ENCODE measurements around the gene DLGAP1. TPM values are rescaled to one million over a fixed set of nuclear protein-coding genes. Genes with fewer than 3 reads are reported as not detected.

The DLGAP1 gene
- total and polyA plus RNA-seq, 2 of the 8 experiments (the other 6 are each of a cell fraction or from before 2014, with no cell fraction given): 11.8 to 16.9 TPM

GRCh38 chr18:3706279-3707097 lies 748.6 kb downstream of the DLGAP1 start (continued):
- no peak for TF ChIP-seq ATF3 (IDR thresholded peaks at IDR 0.05; ENCODE audit: insufficient read depth, low read depth, low read length)
- no peak for TF ChIP-seq HDAC2 (IDR thresholded peaks at IDR 0.05; ENCODE audit: borderline replicate concordance in 1 of 2, low read depth in 2 of 2, low read length in 2 of 2)
- TF ChIP-seq SUZ12 (IDR thresholded peaks at IDR 0.05; ENCODE audit: low read length): no peak
